PC-9 (cell line): Measurements from ENCODE around the gene C4orf51. TPM values are rescaled to one million over a fixed set of nuclear protein-coding genes. Genes with fewer than 3 reads are reported as not detected.

Experiments used
- BruUV-seq: library from RNA; stranded (reverse); fragments of 400-500 nt; replicated peaks from 2 replicates; lab custom pipeline; 2021; lab: Mats Ljungman, UMichigan
- CTCF ChIA-PET: fragments of 300-600 bp; sonication (Branson Sonifier 250); formaldehyde crosslinking; loops from one replicate; lab custom pipeline; 2022; ENCODE audit warnings: antibody characterized with exemption; lab: Charles Lee
- POLR2A ChIA-PET: fragments of 300-600 bp; sonication (Branson Sonifier 250); formaldehyde crosslinking; loops from one replicate; lab custom pipeline; 2022; ENCODE audit warnings: antibody characterized with exemption; ENCODE audit not compliant: unreplicated experiment; lab: Charles Lee
- DNase-seq, 2 experiments: peaks; one replicate each; pipeline versions ENCODE4 v3.0.0 to v3.0.0-alpha.2; 2015 to 2022; ENCODE audit warnings: mixed read lengths in 1 of 2
- H2AFZ ChIP-seq: fragments of 200-600 bp; sonication (generic); 2 replicates; pipeline ENCODE4 v1.8.1; 2017; ENCODE audit warnings: antibody characterized with exemption
- H3F3A ChIP-seq: fragments of 200-600 bp; sonication (generic); 2 replicates; pipeline ENCODE4 v1.8.1; 2017; ENCODE audit warnings: antibody characterized with exemption, mild to moderate bottlenecking, low read depth; ENCODE audit not compliant: insufficient read depth
- H3K27ac ChIP-seq: fragments of 200-600 bp; sonication (generic); 2 replicates; pipeline ENCODE4 v1.6.1; 2016; ENCODE audit warnings: mixed run types
- H3K27me3 ChIP-seq: fragments of 200-600 bp; sonication (generic); 2 replicates; pipeline ENCODE4 v1.6.1; 2016; ENCODE audit warnings: low read depth, mixed run types; ENCODE audit not compliant: insufficient read depth
- H3K36me3 ChIP-seq: fragments of 200-600 bp; sonication (generic); 2 replicates; pipeline ENCODE4 v1.6.1; 2016; ENCODE audit warnings: low read depth, mixed run types
- H3K4me1 ChIP-seq: fragments of 200-600 bp; sonication (generic); replicated peaks from 2 replicates; pipeline ENCODE4 v1.6.1; 2016; ENCODE audit warnings: mixed run types; ENCODE audit not compliant: insufficient read depth
- H3K4me2 ChIP-seq: fragments of 200-600 bp; sonication (generic); 2 replicates; pipeline ENCODE4 v1.6.1; 2017; ENCODE audit warnings: mixed run types
- H3K4me3 ChIP-seq: fragments of 200-600 bp; sonication (generic); 2 replicates; pipeline ENCODE4 v1.6.1; 2016; ENCODE audit warnings: mixed run types
- H3K79me2 ChIP-seq: fragments of 200-600 bp; sonication (generic); 2 replicates; pipeline ENCODE4 v1.6.1; 2017; ENCODE audit warnings: low read depth, mixed run types
- H3K9me2 ChIP-seq: fragments of 200-600 bp; sonication (generic); 2 replicates; pipeline ENCODE4 v1.8.1; 2017; ENCODE audit warnings: mild to moderate bottlenecking; ENCODE audit not compliant: insufficient read depth
- H3K9me3 ChIP-seq: fragments of 200-600 bp; sonication (generic); 2 replicates; pipeline ENCODE4 v1.8.1; 2016; ENCODE audit warnings: low read depth; ENCODE audit not compliant: insufficient read depth
- H4K20me1 ChIP-seq: fragments of 200-600 bp; sonication (generic); 2 replicates; pipeline ENCODE4 v1.8.1; 2017; ENCODE audit not compliant: insufficient read depth
- CTCF ChIP-seq: fragments of 200-600 bp; sonication (generic); conservative IDR thresholded peaks from 2 replicates; pipeline ENCODE4 v1.6.1; 2017; ENCODE audit warnings: mixed run types, antibody characterized with exemption, mild to moderate bottlenecking, moderate library complexity
- EZH2 ChIP-seq: fragments of 200-600 bp; sonication (generic); IDR thresholded peaks from 2 replicates; pipeline ENCODE4 v1.8.0; 2017; ENCODE audit warnings: antibody characterized with exemption, low read depth
- intact Hi-C: fragments of 100-400 bp; cut with micrococcal nuclease; formaldehyde crosslinking; loops from one replicate; pipeline ENCODE4 v1.10.0; 2022; ENCODE audit not compliant: unreplicated experiment
- total RNA-seq: library from RNA; stranded (reverse); gene quantifications from 2 replicates; pipeline ENCODE4 v1.2.3, GENCODE V29; 2021

Gene C4orf51
- total RNA-seq, 1 experiment from 2014 or later, result not detected

DNA sequence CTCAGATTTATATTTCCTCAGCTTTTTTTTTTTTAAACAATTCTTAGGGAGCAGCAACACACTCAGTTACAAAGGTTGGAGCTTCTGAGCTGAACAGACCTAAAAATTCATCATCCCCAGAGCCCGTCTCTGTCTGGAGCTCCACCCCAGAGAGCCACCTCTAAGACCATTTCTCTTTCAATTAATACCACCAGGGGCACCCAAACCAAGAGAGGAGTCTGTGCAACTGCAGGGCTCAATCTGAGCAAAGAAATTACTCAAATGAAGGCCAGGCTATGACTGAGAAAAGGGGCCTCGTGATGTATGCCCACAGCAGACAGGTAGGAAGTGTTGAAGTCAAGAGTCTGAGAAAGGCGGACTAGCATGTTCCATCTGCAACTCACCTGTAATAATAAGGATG, 95.5 kb downstream of the C4orf51 start:
- ChIA-PET CTCF (no interaction called here), POLR2A (no interaction called here)
- intact Hi-C loops, result no loop called here
- no peaks in the 10 kb centered on the region for H3K4me1 ChIP-seq
- H3K79me2 ChIP-seq, result no peaks in the 10 kb centered on the region
- no peaks in the 10 kb centered on the region for H3K9me3 ChIP-seq
- no peaks in the 10 kb centered on the region for H3K36me3 ChIP-seq
- H3K4me2 ChIP-seq, result no peak overlapping the region
- no peaks in the 10 kb centered on the region for H4K20me1 ChIP-seq
- TF ChIP-seq CTCF, result no peak
- no peak for TF ChIP-seq EZH2
- H3F3A ChIP-seq, result no peaks in the 10 kb centered on the region
- H3K4me3 ChIP-seq, result no peak overlapping the region
- H3K27ac ChIP-seq, result no peak overlapping the region
- no peaks in the 10 kb centered on the region for H3K27me3 ChIP-seq
- DNase-seq, result no peak
- H2AFZ ChIP-seq, result no peak overlapping the region
- H3K9me2 ChIP-seq, result no peaks in the 10 kb centered on the region
- BruUV-seq, result no TSS peak

- no TSS peak for BruUV-seq
- H3F3A ChIP-seq, result no peaks in the 10 kb centered on the region
- no peaks in the 10 kb centered on the region for H3K79me2 ChIP-seq
- CTCF ChIA-PET, result no interaction called here
- no peaks in the 10 kb centered on the region for H3K36me3 ChIP-seq
- no peak overlapping the region for H3K27ac ChIP-seq
- no peak for DNase-seq
- intact Hi-C loops, result no loop called here
- H3K9me2 ChIP-seq, result no peaks in the 10 kb centered on the region
- no peak for TF ChIP-seq EZH2
- no peak for TF ChIP-seq CTCF
- H3K27me3 ChIP-seq, result no peaks in the 10 kb centered on the region
- H4K20me1 ChIP-seq, result no peaks in the 10 kb centered on the region
- H3K4me3 ChIP-seq, result no peak overlapping the region
- no peaks in the 10 kb centered on the region for H3K9me3 ChIP-seq
- no peaks in the 10 kb centered on the region for H3K4me1 ChIP-seq
- POLR2A ChIA-PET, result no interaction called here
- no peak overlapping the region for H3K4me2 ChIP-seq
- H2AFZ ChIP-seq, result no peak overlapping the region
Measured at GRCh38 chr4:145776208-145776607, 96.3 kb downstream of the C4orf51 start.

GRCh38 chr4:145779319-145779801, 99.4 kb downstream of the C4orf51 start:
- no peak for DNase-seq
- Histone ChIP-seq H3K27ac (no peak overlapping the region), H2AFZ (no peak overlapping the region), H3K36me3 (no peaks in the 10 kb centered on the region), H3K4me1 (no peaks in the 10 kb centered on the region), H3K79me2 (no peaks in the 10 kb centered on the region), H3F3A (no peaks in the 10 kb centered on the region), H3K4me3 (no peak overlapping the region), H3K9me2 (no peaks in the 10 kb centered on the region), H4K20me1 (no peaks in the 10 kb centered on the region), H3K27me3 (no peaks in the 10 kb centered on the region), H3K4me2 (no peak overlapping the region), H3K9me3 (no peaks in the 10 kb centered on the region)
- ChIA-PET POLR2A (no interaction called here), CTCF (no interaction called here)
- TF ChIP-seq EZH2 (no peak), CTCF (no peak)
- BruUV-seq, result no TSS peak
- intact Hi-C loops, result no loop called here
